ENCODE results near the gene CIZ1.

DNA sequence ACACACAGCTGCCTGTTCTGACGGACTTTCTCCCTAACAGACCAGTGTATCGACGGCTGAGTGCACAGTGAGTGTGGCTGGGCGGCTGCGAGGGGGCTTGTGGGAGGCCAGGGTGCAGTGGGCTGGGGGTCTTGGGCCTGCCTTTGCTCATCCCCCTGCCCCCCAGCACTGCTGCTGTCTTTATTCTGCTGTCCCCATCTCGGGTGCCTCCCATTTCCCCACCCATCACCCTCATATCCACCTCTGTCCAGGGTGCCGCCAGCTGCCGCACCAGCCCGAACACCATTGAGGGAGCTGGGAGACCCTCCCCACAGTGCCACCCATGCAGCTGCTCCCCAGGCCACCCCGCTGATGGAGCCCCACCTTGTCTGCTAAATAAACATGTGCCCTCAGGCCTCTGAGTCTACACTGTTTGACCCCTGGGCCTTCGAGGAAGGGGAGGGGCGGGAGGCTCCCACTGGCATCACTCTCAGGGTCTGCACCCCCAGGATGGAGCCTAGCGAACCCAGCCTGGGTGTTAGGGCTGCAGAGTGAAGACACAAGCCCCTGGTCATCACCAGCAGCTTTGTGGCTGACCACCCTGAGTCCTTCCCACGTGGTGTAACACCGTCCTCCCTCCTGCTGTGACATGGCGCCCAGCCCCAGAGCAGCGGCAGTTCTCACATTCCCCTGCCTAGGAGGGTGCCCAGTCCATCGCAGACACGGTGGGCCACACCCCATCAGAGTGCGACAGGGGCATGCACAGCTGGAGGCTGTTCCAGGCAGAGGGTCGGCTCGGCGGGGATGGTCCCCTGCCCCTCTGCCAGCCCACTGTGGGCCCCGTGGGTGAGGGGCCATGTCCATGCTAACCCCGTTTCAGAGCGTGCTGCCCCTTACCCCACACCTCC is 38.1 kb downstream of the CIZ1 start:
- no peak for TF ChIP-seq RAD51 (IDR thresholded peaks at IDR 0.05)
- no peak for TF ChIP-seq NFIC (IDR thresholded peaks at IDR 0.05; ENCODE audit: low read depth, low read length)
- no peak for TF ChIP-seq JUND (IDR thresholded peaks at IDR 0.05; ENCODE audit: low read depth, low read length)
- TF ChIP-seq CHD4 (IDR thresholded peaks at IDR 0.05): no peak
- TF ChIP-seq, protein P1, sequence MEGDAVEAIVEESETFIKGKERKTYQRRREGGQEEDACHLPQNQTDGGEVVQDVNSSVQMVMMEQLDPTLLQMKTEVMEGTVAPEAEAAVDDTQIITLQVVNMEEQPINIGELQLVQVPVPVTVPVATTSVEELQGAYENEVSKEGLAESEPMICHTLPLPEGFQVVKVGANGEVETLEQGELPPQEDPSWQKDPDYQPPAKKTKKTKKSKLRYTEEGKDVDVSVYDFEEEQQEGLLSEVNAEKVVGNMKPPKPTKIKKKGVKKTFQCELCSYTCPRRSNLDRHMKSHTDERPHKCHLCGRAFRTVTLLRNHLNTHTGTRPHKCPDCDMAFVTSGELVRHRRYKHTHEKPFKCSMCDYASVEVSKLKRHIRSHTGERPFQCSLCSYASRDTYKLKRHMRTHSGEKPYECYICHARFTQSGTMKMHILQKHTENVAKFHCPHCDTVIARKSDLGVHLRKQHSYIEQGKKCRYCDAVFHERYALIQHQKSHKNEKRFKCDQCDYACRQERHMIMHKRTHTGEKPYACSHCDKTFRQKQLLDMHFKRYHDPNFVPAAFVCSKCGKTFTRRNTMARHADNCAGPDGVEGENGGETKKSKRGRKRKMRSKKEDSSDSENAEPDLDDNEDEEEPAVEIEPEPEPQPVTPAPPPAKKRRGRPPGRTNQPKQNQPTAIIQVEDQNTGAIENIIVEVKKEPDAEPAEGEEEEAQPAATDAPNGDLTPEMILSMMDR (IDR thresholded peaks at IDR 0.05 in 2 of 3, conservative IDR thresholded peaks at IDR 0.05 in 1 of 3; ENCODE audit: control insufficient read depth in 2 of 3, extremely low read depth in 1 of 3, insufficient read depth in 1 of 3, low read depth in 3 of 3, low read length in 3 of 3): no peak
- no peak for TF ChIP-seq POLR2AphosphoS5 (IDR thresholded peaks at IDR 0.05; ENCODE audit: low read length)
- no peak for TF ChIP-seq ZNF384 (IDR thresholded peaks at IDR 0.05; ENCODE audit: borderline replicate concordance, low read depth, low read length)
- no peak for TF ChIP-seq KLF5 (IDR thresholded peaks at IDR 0.05; ENCODE audit: partially characterized antibody)
- no peak for TF ChIP-seq EP300 (IDR thresholded peaks at IDR 0.05; ENCODE audit: borderline replicate concordance in 1 of 2, control insufficient read depth in 1 of 2, low read depth in 2 of 2, low read length in 2 of 2)
- TF ChIP-seq MYC (IDR thresholded peaks at IDR 0.05; ENCODE audit: insufficient read depth, insufficient read length, insufficient replicate concordance, low read length, severe bottlenecking): no peak
- TF ChIP-seq CEBPB (IDR thresholded peaks at IDR 0.05; ENCODE audit: borderline replicate concordance in 1 of 2, low read depth in 2 of 2, low read length in 2 of 2): no peak
